Superior temporal gyrus (tissue), 1 donor: Measurements from ENCODE around the gene RXRB.

Experiments
- DNase-seq: peaks from one replicate; pipeline ENCODE4 v3.0.0-alpha.2; 2016; ENCODE audit errors: extremely low spot score

The RXRB gene

DNA sequence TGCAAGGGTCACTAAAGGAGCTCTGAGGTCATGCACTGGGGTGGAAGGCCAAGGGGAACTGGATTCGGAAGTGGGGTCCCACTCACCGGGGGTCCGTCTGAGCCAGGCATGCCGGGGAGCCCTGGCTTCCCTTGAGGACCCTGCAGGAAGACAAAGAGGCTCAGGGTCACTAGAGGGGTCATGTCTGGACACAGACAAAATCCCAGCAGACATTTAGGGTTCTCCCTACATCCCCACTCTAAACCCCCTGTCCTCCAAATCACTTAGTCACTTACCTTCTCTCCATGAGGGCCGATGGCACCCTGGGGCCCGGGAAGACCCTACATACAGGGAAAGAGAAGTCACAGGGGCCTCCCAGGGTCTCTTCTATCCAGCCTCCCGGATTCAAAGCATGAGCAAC is 23.6 kb downstream of the RXRB start:
- no peak for DNase-seq

DNA sequence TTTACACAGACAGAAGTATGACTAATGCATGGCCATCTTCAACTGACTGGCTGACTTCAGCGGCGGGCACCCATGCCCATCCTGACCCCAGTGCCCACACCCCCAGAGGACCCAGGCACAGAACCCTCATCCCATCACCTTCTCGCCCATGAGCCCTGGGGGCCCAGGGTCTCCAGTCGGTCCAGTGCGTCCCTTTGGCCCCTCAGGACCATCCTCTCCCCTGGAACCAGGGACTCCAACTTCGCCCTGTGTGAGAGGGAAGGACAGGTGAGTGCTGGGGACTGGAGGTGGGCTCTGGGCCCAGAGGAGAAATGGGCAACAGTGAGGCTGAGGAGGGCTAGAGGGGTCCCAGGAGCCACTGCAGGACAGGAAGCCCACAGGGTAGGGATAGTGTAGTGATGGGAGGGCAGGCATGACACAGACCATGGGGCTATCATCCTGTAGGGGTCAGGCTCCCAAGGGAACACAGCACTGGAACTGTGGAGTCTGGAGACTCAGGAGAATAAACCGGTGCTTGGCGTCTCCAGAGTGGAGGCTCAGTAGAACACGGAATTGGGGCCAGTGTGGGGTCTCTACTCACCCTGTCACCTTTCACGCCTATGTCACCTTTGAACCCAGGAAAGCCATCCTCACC is 24.9 kb downstream of the RXRB start:
- DNase-seq = no peak

DNA sequence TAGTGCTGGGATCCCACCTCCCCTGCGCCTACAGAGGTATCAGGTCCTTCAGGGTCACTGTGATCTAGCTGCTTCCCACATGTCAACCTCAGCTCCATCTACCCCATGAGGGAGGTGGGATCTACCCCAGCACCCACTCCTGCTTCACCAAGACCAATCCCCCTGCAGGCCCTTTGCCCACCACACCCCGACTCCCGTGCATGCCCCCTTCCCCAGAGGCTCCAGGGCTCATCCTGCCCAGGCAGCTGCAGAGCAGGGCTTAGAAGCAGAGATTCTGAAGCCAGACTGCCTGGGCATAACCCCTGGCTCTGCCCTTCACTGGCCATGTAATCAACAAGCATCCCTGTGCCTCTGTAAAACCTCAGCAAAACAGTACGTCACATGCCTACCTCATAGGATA is 25.7 kb downstream of the RXRB start:
- no peak for DNase-seq

- no peak for DNase-seq
Observed at GRCh38 chr6:33173535-33174180, 26.8 kb downstream of the RXRB start.

DNA sequence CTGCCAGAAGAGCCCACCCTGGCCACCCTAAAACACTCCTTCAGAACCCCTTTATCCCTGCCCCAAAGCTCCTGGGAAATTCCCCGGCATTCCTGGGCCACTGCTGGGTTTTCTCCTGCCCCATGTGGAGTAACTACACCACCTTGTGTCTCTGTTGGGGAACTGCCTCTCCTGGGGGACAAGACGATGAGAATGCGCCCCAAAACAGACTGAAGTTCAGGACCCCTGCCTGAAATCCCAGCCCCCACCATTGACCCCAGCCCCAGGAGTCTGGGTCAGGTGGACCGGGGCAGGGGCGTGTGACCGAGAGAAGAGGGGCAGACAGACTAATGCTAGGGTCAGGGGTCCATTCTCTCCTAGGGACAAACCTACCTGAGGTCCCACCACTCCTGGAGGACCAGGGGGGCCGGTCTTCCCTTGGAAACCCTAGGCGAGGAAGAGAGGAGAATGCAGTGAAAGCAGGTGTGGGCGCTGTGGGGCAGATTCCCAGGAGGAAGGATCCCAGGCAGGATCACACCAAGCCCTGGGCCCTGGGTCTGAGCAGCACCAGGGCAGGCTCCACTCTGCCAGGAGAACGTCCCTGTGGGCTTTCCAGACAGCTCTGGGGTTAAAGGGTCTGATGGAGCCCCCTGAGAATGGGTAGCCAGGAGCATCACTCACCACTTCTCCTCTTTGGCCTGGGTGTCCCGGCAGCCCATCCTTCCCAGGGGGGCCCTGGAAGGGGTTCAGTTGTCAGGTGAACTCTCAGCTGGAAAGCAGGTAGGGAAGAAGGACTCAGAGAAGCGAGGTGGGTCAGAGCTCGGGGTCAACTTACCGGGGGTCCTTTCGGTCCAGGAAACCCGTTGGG is 27.6 kb downstream of the RXRB start:
- no peak for DNase-seq

- DNase-seq = no peak
Observed at GRCh38 chr6:33171880-33172687, 28.4 kb downstream of the RXRB start.

DNA sequence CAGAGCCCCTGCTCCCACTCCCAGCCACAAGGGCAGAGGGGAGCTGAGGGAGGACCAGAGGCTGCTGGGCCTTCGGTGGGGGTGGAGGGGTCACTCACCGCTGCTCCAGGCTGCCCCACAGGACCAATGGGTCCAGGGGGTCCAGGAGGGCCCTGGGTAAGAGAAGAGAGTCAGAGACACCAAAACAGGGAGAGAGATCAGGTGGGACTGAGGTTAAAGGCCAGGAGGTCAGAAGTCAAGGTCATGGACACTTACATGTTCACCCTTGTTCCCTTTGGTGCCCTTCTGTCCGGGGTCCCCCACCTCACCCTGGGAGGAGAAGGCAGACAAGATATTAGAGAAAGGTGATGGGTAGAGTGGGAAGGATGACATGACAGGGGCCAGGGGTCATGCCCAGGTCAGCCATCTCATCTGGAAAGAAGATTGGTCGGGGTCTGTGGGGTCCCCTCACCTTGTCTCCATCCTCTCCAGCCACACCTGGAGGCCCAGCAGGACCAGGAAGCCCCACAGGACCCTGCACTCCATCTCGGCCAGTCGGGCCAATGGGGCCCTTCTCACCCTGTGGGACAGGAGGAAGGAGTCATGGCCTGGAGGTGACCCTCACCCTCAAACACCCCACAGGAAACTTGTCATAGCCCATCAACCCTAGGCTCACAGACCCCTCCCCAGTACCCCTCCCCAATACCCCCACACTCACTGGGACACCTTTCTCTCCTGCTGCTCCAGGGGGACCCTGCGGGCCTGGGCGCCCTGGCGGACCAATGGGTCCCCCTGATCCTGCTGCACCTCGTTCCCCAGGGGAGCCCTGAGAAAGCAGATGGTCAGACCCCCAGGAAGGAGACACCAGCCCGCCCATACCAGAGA is 29.2 kb downstream of the RXRB start:
- no peak for DNase-seq

- no peak for DNase-seq
Observed at GRCh38 chr6:33170176-33171015, 30.1 kb downstream of the RXRB start.

- DNase-seq = no peak
Observed at GRCh38 chr6:33169291-33170175, 30.9 kb downstream of the RXRB start.

GRCh38 chr6:33168639-33169038 is 31.8 kb downstream of the RXRB start:
- no peak for DNase-seq

- DNase-seq = no peak
Observed at GRCh38 chr6:33168284-33168601, 32.2 kb downstream of the RXRB start.

GRCh38 chr6:33167374-33168283 is 32.8 kb downstream of the RXRB start:
- DNase-seq = no peak

DNA sequence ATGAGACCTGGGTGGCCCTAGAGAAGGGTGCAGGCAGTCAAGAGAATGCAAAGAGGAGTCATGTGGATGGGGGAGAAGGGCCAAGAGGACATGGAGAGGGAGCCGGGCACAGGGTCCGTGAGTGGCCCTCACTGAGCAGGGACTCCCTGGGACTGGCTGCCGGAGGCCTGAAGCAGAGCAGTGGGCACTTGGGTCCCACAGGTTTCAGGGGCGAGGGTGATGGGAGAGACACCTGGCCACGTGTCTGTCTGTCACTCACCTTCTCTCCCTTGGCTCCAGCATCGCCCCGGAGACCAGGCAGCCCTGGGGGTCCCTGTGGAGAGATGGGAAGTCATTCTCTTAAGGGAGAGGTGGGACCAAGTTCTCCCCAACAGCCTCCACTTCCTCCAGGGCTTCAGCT is 33.7 kb downstream of the RXRB start:
- DNase-seq = no peak

GRCh38 chr6:33166363-33166762 is 34.1 kb downstream of the RXRB start:
- DNase-seq = no peak

DNA sequence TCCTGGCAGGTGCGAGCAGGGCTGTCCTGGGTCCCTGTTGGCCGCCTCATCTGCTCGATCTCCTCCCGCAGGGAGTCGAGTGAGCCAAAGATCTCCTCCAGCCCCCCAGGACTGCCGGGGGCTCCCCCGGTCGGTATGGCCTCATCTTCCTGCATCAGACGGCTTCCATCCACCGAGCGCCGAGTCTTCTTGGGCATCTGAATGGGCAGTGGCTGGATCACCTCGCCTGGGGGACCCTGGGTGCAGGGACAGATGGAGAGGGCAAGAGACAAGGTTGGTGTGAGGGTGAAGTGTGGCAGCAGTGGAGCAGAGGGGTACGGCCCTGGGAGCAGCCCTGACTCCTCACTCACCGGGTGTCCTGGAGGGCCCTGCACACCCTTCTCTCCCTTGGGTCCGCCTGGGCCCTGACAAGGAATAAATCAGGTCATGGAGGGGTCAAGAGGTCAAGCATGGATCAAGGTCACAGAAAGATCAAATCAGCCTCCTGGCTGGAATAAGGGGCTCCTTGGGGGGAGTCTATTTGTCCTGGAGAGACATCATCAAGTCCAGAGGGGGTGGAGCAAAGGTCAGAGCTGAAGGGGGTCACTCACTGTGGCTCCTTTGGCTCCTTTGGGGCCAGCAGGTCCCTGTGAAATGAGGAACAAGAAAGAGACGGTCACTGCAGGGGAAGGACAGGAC is 34.7 kb downstream of the RXRB start:
- DNase-seq = no peak

DNA sequence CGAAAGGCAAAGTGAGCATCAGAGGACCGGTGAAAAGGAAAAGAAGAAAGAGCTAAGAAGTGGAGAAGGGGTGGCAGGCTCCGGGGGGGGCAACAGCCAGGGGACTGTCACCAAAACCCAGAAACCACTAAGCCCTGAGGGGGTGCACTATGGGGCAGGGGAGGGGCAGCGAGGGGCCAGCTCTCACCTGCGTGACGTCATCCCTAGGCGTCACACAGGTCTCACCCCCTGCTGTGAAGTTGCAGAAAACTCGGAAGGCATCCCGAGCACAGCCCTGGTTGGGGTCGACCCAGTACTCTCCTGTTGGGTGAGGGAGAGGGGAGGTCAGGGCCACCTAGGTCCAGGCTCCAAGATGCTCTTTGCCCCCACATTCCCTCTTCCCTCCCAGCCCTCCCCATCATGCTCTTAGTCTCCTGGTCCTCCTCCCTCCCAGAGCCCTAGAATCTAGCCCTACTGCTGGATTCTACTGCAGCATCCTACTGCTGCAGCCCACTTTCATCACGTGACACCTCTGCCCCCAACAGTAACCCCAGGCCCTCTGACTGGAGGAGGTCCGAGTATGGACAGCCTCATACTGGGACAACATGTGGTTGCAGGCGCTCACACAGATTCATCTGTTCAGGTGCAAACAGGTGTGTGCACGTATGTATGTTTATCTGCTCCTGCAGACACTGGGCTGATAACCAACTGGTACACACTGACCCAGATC is 35.6 kb downstream of the RXRB start:
- no peak for DNase-seq

DNA sequence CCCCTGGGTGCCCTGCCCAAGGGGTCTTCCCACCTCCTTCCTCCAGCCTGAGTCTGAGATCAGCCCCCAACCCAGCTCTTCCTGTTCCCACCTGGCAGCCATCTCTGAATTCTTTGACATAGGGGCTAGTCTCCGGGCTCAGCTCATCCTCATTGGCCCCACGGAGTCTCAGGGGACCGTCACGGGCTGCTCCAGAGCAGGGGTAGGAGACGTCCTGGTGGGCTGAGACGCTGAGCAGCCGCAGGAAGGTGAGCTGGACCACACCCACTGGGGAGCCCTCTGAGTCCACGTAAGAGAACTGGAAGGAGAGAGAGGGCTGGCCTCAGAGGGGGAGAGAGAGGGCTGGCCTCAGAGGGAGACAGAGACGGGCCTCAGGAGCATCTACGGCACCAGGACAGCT is 36.3 kb downstream of the RXRB start:
- DNase-seq = no peak
